Natural killer cell (primary cell): Measurements from ENCODE around the gene PRR23E. TPM values are rescaled to one million over a fixed set of nuclear protein-coding genes. Genes with fewer than 3 reads are reported as not detected.

Source experiments
- ATAC-seq, 3 donors: fragments of 150-1000 bp in 2 of 3; fragments of 200-7000 bp in 1 of 3; cut with Tn5 transposase; 1 replicate in 1 of 3; 2 replicates in 2 of 3; pipeline ENCODE4 v1.10.0; 2021; ENCODE audit warnings: mild to moderate bottlenecking in 2 of 3, moderate library complexity in 2 of 3
- DNase-seq, 2 donors: peaks; one replicate each; pipeline versions ENCODE4 v3.0.0 to v3.0.0-alpha.2; 2013 to 2021; ENCODE audit warnings: mixed read lengths in 1 of 2
- H3K27ac ChIP-seq: one replicate; pipeline ENCODE4 v1.5.1; 2013; ENCODE audit warnings: mild to moderate bottlenecking, low read length
- H3K27me3 ChIP-seq: one replicate; pipeline ENCODE4 v1.6.1; 2013; ENCODE audit warnings: low read length; ENCODE audit not compliant: control insufficient read depth, insufficient read depth
- H3K36me3 ChIP-seq: one replicate; pipeline ENCODE4 v1.6.1; 2013; ENCODE audit warnings: low read length; ENCODE audit not compliant: control insufficient read depth, insufficient read depth
- H3K4me1 ChIP-seq: one replicate; pipeline ENCODE4 v1.6.1; 2013; ENCODE audit warnings: low read length; ENCODE audit not compliant: control insufficient read depth, insufficient read depth
- H3K4me3 ChIP-seq: one replicate; pipeline ENCODE4 v1.5.1; 2013; ENCODE audit warnings: low read length
- H3K9me3 ChIP-seq: one replicate; pipeline ENCODE4 v1.6.1; 2013; ENCODE audit warnings: low read length; ENCODE audit not compliant: control insufficient read depth, insufficient read depth
- H3K27ac Mint-ChIP-seq, 2 donors: one replicate each; pipeline ENCODE4 v1.8.0; 2022; ENCODE audit warnings: mild to moderate bottlenecking in 2 of 2, mixed read lengths in 2 of 2, moderate library complexity in 1 of 2
- H3K27me3 Mint-ChIP-seq, 2 donors: one replicate each; pipeline ENCODE4 v1.8.0; 2022; ENCODE audit warnings: low read depth in 2 of 2, mixed read lengths in 2 of 2
- H3K36me3 Mint-ChIP-seq: one replicate; pipeline ENCODE4 v1.8.0; 2022; ENCODE audit warnings: mixed read lengths
- H3K4me1 Mint-ChIP-seq, 2 donors: one replicate each; pipeline ENCODE4 v1.8.0; 2022; ENCODE audit warnings: mixed read lengths in 2 of 2
- H3K4me3 Mint-ChIP-seq: one replicate; pipeline ENCODE4 v1.8.0; 2022; ENCODE audit warnings: mild to moderate bottlenecking, moderate library complexity, mixed read lengths
- H3K9me3 Mint-ChIP-seq, 2 donors: one replicate each; pipeline ENCODE4 v1.8.0; 2022; ENCODE audit warnings: mixed read lengths in 2 of 2
- CTCF ChIP-seq: fragments of 200-600 bp; IDR thresholded peaks from one replicate; pipeline ENCODE4 v1.8.0; 2022; ENCODE audit warnings: antibody characterized with exemption
- WGBS: methylation state at CpG from one replicate; pipeline ENCODE4 v1.1.7; 2013; ENCODE audit warnings: missing lambda C conversion rate; ENCODE audit not compliant: insufficient coverage; 5-methylcytosine and 5-hydroxymethylcytosine counted together
- intact Hi-C: fragments of 100-400 bp; cut with micrococcal nuclease; formaldehyde crosslinking; loops from one replicate; pipeline ENCODE4 v1.14.2; 2022
- total RNA-seq, 4 donors: library from RNA; stranded (reverse); fragments of 120-200 nt in 1 of 4; gene quantifications; one replicate each; pipeline versions ENCODE4 v1.2.3 to v1.2.4, GENCODE V29; 2013 to 2022

Gene PRR23E
- total RNA-seq, 3 donors from 2014 or later (not counting 1 experiment from before 2014, with no cell fraction given), result not detected

- Mint-ChIP-seq H3K27me3 (peaks cover 19 to 36% of the 10 kb centered on the region in 2 donors), H3K36me3 (no peaks in the 10 kb centered on the region), H3K27ac (no peak overlapping the region), H3K4me1 (peaks cover 0 to 4% of the 10 kb centered on the region in 2 donors), H3K9me3 (no peaks in the 10 kb centered on the region), H3K4me3 (no peak overlapping the region)
- Histone ChIP-seq H3K9me3 (no peaks in the 10 kb centered on the region), H3K27ac (no peak overlapping the region), H3K36me3 (no peaks in the 10 kb centered on the region), H3K27me3 (no peaks in the 10 kb centered on the region), H3K4me3 (no peak overlapping the region), H3K4me1 (no peaks in the 10 kb centered on the region)
- TF ChIP-seq CTCF, result no peak
- WGBS, result 80% methylated on average over 8 of the region's 9 CpGs
- DNase-seq (no peak), ATAC-seq (no peak)
- intact Hi-C loops, result no loop called here
Measured at GRCh38 chr3:127167315-127168043, 25.5 kb upstream of the PRR23E start.

GRCh38 chr3:127168271-127168670 is 24.7 kb upstream of the PRR23E start:
- intact Hi-C loops, result no loop called here
- Mint-ChIP-seq H3K4me3 (no peak overlapping the region), H3K9me3 (no peaks in the 10 kb centered on the region), H3K27ac (no peak overlapping the region), H3K36me3 (no peaks in the 10 kb centered on the region), H3K4me1 (peaks cover 0 to 5% of the 10 kb centered on the region in 2 donors), H3K27me3 (peaks cover 22 to 39% of the 10 kb centered on the region in 2 donors)
- Histone ChIP-seq H3K4me3 (no peak overlapping the region), H3K4me1 (no peaks in the 10 kb centered on the region), H3K27ac (no peak overlapping the region), H3K36me3 (no peaks in the 10 kb centered on the region), H3K9me3 (no peaks in the 10 kb centered on the region), H3K27me3 (no peaks in the 10 kb centered on the region)
- no peak for ATAC-seq
- TF ChIP-seq CTCF, result no peak
- no peak for DNase-seq
- 68% methylated on average over 6 of the region's 6 CpGs for WGBS

- TF ChIP-seq CTCF, result no peak
- Mint-ChIP-seq H3K27ac (no peak overlapping the region), H3K4me1 (peaks cover 0 to 5% of the 10 kb centered on the region in 2 donors), H3K27me3 (peaks cover 24 to 52% of the 10 kb centered on the region in 2 donors), H3K4me3 (no peak overlapping the region), H3K9me3 (no peaks in the 10 kb centered on the region), H3K36me3 (no peaks in the 10 kb centered on the region)
- Histone ChIP-seq H3K27me3 (no peaks in the 10 kb centered on the region), H3K36me3 (no peaks in the 10 kb centered on the region), H3K27ac (no peak overlapping the region), H3K4me1 (no peaks in the 10 kb centered on the region), H3K4me3 (no peak overlapping the region), H3K9me3 (no peaks in the 10 kb centered on the region)
- intact Hi-C loops, result no loop called here
- ATAC-seq, result no peak
- WGBS, result 78% methylated on average over 7 of the region's 7 CpGs
- DNase-seq, result no peak
Measured at GRCh38 chr3:127170814-127171213, 22.1 kb upstream of the PRR23E start.

GRCh38 chr3:127171320-127171719 is 21.6 kb upstream of the PRR23E start:
- Mint-ChIP-seq H3K27ac (no peak overlapping the region), H3K36me3 (no peaks in the 10 kb centered on the region), H3K4me3 (no peak overlapping the region), H3K27me3 (peaks cover 21 to 47% of the 10 kb centered on the region in 2 donors), H3K9me3 (no peaks in the 10 kb centered on the region), H3K4me1 (peaks cover 0 to 5% of the 10 kb centered on the region in 2 donors)
- H3K27ac ChIP-seq, result no peak overlapping the region
- H3K4me3 ChIP-seq, result no peak overlapping the region
- intact Hi-C loops, result no loop called here
- no peaks in the 10 kb centered on the region for H3K9me3 ChIP-seq
- no peak for TF ChIP-seq CTCF
- H3K4me1 ChIP-seq, result no peaks in the 10 kb centered on the region
- H3K36me3 ChIP-seq, result no peaks in the 10 kb centered on the region
- WGBS, result 57% methylated on average over 6 of the region's 6 CpGs
- DNase-seq, result no peak
- no peaks in the 10 kb centered on the region for H3K27me3 ChIP-seq
- no peak for ATAC-seq
